H1 (cell line): ENCODE data around the gene PCDH8. TPM values are rescaled to one million over a fixed set of nuclear protein-coding genes. Genes with fewer than 3 reads are reported as not detected.

Source experiments
- CTCF ChIA-PET: fragments of 300-600 bp; sonication (Branson Sonifier 250); formaldehyde crosslinking; loops from one replicate; lab custom pipeline; 2021; ENCODE audit not compliant: partially characterized antibody; lab: Charles Lee
- POLR2A ChIA-PET: fragments of 300-600 bp; sonication (Branson Sonifier 250); formaldehyde crosslinking; loops from one replicate; lab custom pipeline; 2021; ENCODE audit warnings: inconsistent platforms; ENCODE audit not compliant: partially characterized antibody; lab: Charles Lee
- DNase-seq, 2 experiments: peaks; one replicate each; pipeline versions ENCODE4 v3.0.0 to v3.0.0-alpha.2; 2010 to 2022; ENCODE audit warnings: low spot score in 2 of 2, low read depth in 1 of 2, mixed read lengths in 1 of 2
- FAIRE-seq: peaks from 2 replicates; lab custom pipeline; 2011; peaks lifted over from hg19 to GRCh38; lab: Jason Lieb, UNC
- H2AFZ ChIP-seq: 2 replicates; pipeline ENCODE4 v1.8.1; 2012; ENCODE audit warnings: low read length, inconsistent platforms
- H2AK5ac ChIP-seq: 2 replicates; pipeline ENCODE4 v1.6.1; 2013; ENCODE audit warnings: low read depth, low read length
- H2BK120ac ChIP-seq: replicated peaks from 2 replicates; pipeline ENCODE3; 2013; ENCODE audit warnings: low read depth, low read length, inconsistent platforms
- H2BK12ac ChIP-seq: 2 replicates; pipeline ENCODE4 v1.6.1; 2013; ENCODE audit warnings: low read depth, low read length
- H2BK15ac ChIP-seq: 2 replicates; pipeline ENCODE4 v1.6.1; 2013; ENCODE audit warnings: low read length
- H2BK20ac ChIP-seq: 2 replicates; pipeline ENCODE4 v1.6.1; 2013; ENCODE audit warnings: low read length
- H2BK5ac ChIP-seq: 2 replicates; pipeline ENCODE4 v1.6.1; 2013; ENCODE audit warnings: low read depth, low read length
- H3K14ac ChIP-seq: 2 replicates; pipeline ENCODE4 v1.6.1; 2013; ENCODE audit warnings: inconsistent platforms; ENCODE audit not compliant: insufficient read length
- H3K18ac ChIP-seq: 2 replicates; pipeline ENCODE4 v1.6.1; 2013; ENCODE audit warnings: low read length; ENCODE audit errors: extremely low read depth
- H3K23ac ChIP-seq: 2 replicates; pipeline ENCODE4 v1.6.1; 2013; ENCODE audit warnings: inconsistent platforms; ENCODE audit not compliant: insufficient read length
- H3K23me2 ChIP-seq: 2 replicates; pipeline ENCODE4 v1.6.1; 2013; ENCODE audit warnings: low read depth, low read length
- H3K27ac ChIP-seq: 2 replicates; pipeline ENCODE4 v1.6.1; 2011; ENCODE audit warnings: low read depth, low read length, inconsistent platforms
- H3K27me3 ChIP-seq, 4 experiments: replicated peaks in 1 of 4; 1 replicate in 1 of 4; 2 replicates in 3 of 4; pipeline versions ENCODE4 v1.6.1 to v1.8.1; 2011 to 2013; ENCODE audit warnings: low read length in 3 of 4, mild to moderate bottlenecking in 3 of 4, inconsistent platforms in 2 of 4, mixed read lengths in 2 of 4, moderate library complexity in 1 of 4; ENCODE audit not compliant: control insufficient read depth in 3 of 4, insufficient read depth in 3 of 4; ENCODE audit errors: extremely low read depth in 1 of 4
- H3K36me3 ChIP-seq, 4 experiments: 2 replicates each; pipeline versions ENCODE4 v1.6.1 to v1.8.1; 2011 to 2013; ENCODE audit warnings: mild to moderate bottlenecking in 4 of 4, low read length in 3 of 4, moderate library complexity in 2 of 4, control low read depth in 1 of 4, inconsistent platforms in 1 of 4; ENCODE audit not compliant: insufficient read depth in 4 of 4, control insufficient read depth in 2 of 4
- H3K4ac ChIP-seq: replicated peaks from 2 replicates; pipeline ENCODE3; 2013; ENCODE audit warnings: low read length, low read depth, mixed read lengths, inconsistent platforms; ENCODE audit not compliant: insufficient read length
- H3K4me1 ChIP-seq, 4 experiments: replicated peaks in 1 of 4; 1 replicate in 1 of 4; 2 replicates in 3 of 4; pipeline versions ENCODE4 v1.6.1 to v1.8.1; 2011 to 2013; ENCODE audit warnings: low read length in 3 of 4, inconsistent platforms in 2 of 4, mixed read lengths in 1 of 4; ENCODE audit not compliant: insufficient read depth in 4 of 4, control insufficient read depth in 3 of 4
- H3K4me2 ChIP-seq, 2 experiments: 2 replicates each; pipeline versions ENCODE4 v1.6.1 to v1.8.1; 2011 to 2013; ENCODE audit warnings: low read depth in 2 of 2, low read length in 2 of 2, control low read depth in 1 of 2, inconsistent platforms in 1 of 2, mild to moderate bottlenecking in 1 of 2; ENCODE audit not compliant: insufficient read depth in 1 of 2
- H3K4me3 ChIP-seq, 4 experiments: fragments of 200-600, 300-600 bp in 1 of 4; sonication (generic), shearing (Covaris generic), sonication (Bioruptor Twin) in 1 of 4; 2 replicates each; pipeline versions ENCODE4 v1.5.1 to v1.8.1; 2011 to 2016; ENCODE audit warnings: low read length in 4 of 4, low read depth in 3 of 4, control low read depth in 2 of 4, inconsistent platforms in 2 of 4, mild to moderate bottlenecking in 2 of 4, mixed read lengths in 1 of 4, moderate library complexity in 1 of 4; ENCODE audit not compliant: insufficient read depth in 2 of 4; ENCODE audit errors: extremely low read depth in 1 of 4
- H3K56ac ChIP-seq: replicated peaks from 2 replicates; pipeline ENCODE3; 2013; ENCODE audit warnings: low read depth, mild to moderate bottlenecking, mixed read lengths, low read length, inconsistent platforms; ENCODE audit not compliant: insufficient read length
- H3K79me1 ChIP-seq: 2 replicates; pipeline ENCODE4 v1.6.1; 2013; ENCODE audit warnings: low read depth, low read length, control low read depth
- H3K79me2 ChIP-seq, 2 experiments: 2 replicates each; pipeline versions ENCODE4 v1.6.1 to v1.8.1; 2012 to 2013; ENCODE audit warnings: low read length in 2 of 2, mild to moderate bottlenecking in 2 of 2, inconsistent platforms in 1 of 2; ENCODE audit not compliant: insufficient read depth in 2 of 2, control insufficient read depth in 1 of 2
- H3K9ac ChIP-seq, 4 experiments: replicated peaks in 1 of 4; 1 replicate in 1 of 4; 2 replicates in 3 of 4; pipeline versions ENCODE4 v1.6.1 to v1.8.1; 2011 to 2013; ENCODE audit warnings: low read depth in 3 of 4, low read length in 3 of 4, control low read depth in 2 of 4, mild to moderate bottlenecking in 2 of 4, moderate library complexity in 2 of 4, inconsistent platforms in 1 of 4; ENCODE audit errors: extremely low read depth in 1 of 4
- H3K9me3 ChIP-seq, 2 experiments: 2 replicates each; pipeline versions ENCODE4 v1.6.1 to v1.8.1; 2012 to 2013; ENCODE audit warnings: mild to moderate bottlenecking in 2 of 2, moderate library complexity in 2 of 2, control low read depth in 1 of 2, inconsistent platforms in 1 of 2, low read depth in 1 of 2, low read length in 1 of 2, mixed read lengths in 1 of 2; ENCODE audit not compliant: insufficient read depth in 2 of 2
- H4K20me1 ChIP-seq, 2 experiments: replicated peaks in 1 of 2; 2 replicates each; pipeline versions ENCODE3 to v1.8.1; 2011 to 2013; ENCODE audit warnings: inconsistent platforms in 2 of 2, low read length in 2 of 2, mild to moderate bottlenecking in 1 of 2; ENCODE audit not compliant: insufficient read depth in 2 of 2, control insufficient read depth in 1 of 2
- H4K5ac ChIP-seq: 2 replicates; pipeline ENCODE4 v1.6.1; 2013; ENCODE audit warnings: low read length, low read depth, mixed read lengths, inconsistent platforms; ENCODE audit not compliant: insufficient read length
- H4K8ac ChIP-seq: 2 replicates; pipeline ENCODE4 v1.8.0; 2013; ENCODE audit warnings: mild to moderate bottlenecking, moderate library complexity, low read length, inconsistent platforms; ENCODE audit not compliant: insufficient read depth; ENCODE audit errors: extremely low read depth
- H4K91ac ChIP-seq: replicated peaks from 2 replicates; pipeline ENCODE3; 2013; ENCODE audit warnings: low read length, mixed read lengths, inconsistent platforms; ENCODE audit not compliant: insufficient read length
- ASH2L ChIP-seq: fragments of 200-600, 300-600 bp; sonication (generic); IDR thresholded peaks from one replicate; pipeline ENCODE4 v1.7.1; 2017; ENCODE audit warnings: low read length
- BCL11A ChIP-seq, 2 experiments: IDR thresholded peaks; one replicate each; pipeline ENCODE4 v1.6.1; 2011; ENCODE audit warnings: low read depth in 2 of 2, low read length in 2 of 2, mild to moderate bottlenecking in 2 of 2
- BRCA1 ChIP-seq: IDR thresholded peaks from 2 replicates; pipeline ENCODE4 v1.6.1; 2012; ENCODE audit warnings: low read depth, low read length, improper control_type of control experiment
- CTBP2 ChIP-seq: IDR thresholded peaks from 2 replicates; pipeline ENCODE4 v1.7.0; 2011; ENCODE audit warnings: borderline replicate concordance, mild to moderate bottlenecking, moderate library complexity, mixed read lengths, low read length; ENCODE audit not compliant: insufficient read depth, insufficient read length
- EGR1 ChIP-seq: IDR thresholded peaks from 2 replicates; pipeline ENCODE4 v1.6.1; 2011; ENCODE audit warnings: low read depth, low read length, borderline replicate concordance
- GTF2F1 ChIP-seq: IDR thresholded peaks from 2 replicates; pipeline ENCODE4 v1.6.1; 2012; ENCODE audit warnings: low read depth, low read length, improper control_type of control experiment, borderline replicate concordance
- MAFK ChIP-seq: IDR thresholded peaks from 2 replicates; pipeline ENCODE4 v1.6.1; 2012; ENCODE audit warnings: low read depth, mild to moderate bottlenecking, improper control_type of control experiment, low read length
- RFX5 ChIP-seq: IDR thresholded peaks from 2 replicates; pipeline ENCODE4 v1.6.1; 2011; ENCODE audit warnings: low read depth, low read length, improper control_type of control experiment, borderline replicate concordance
- SIRT6 ChIP-seq: IDR thresholded peaks from one replicate; pipeline ENCODE4 v1.7.1; 2012; ENCODE audit warnings: low read length, inconsistent platforms
- SP1 ChIP-seq: IDR thresholded peaks from 2 replicates; pipeline ENCODE4 v1.6.1; 2011; ENCODE audit warnings: low read depth, low read length
- SP2 ChIP-seq: IDR thresholded peaks from 2 replicates; pipeline ENCODE4 v1.6.1; 2012; ENCODE audit warnings: mild to moderate bottlenecking, low read length, inconsistent platforms
- TCF12 ChIP-seq: IDR thresholded peaks from 2 replicates; pipeline ENCODE4 v1.6.1; 2011; ENCODE audit warnings: low read depth, mild to moderate bottlenecking, low read length
- WGBS, 2 experiments: shearing (Covaris generic) in 1 of 2; methylation state at CpG; one replicate each; pipeline versions ENCODE4 v1.1.6 to v1.1.7; 2013 to 2015; ENCODE audit warnings: low lambda C conversion rate in 2 of 2, mixed read lengths in 2 of 2, inconsistent platforms in 1 of 2, low coverage in 1 of 2, missing lambda C conversion rate in 1 of 2; ENCODE audit not compliant: insufficient replicate concordance in 2 of 2, insufficient coverage in 1 of 2, insufficient read length in 1 of 2; ENCODE audit errors: extremely low coverage in 1 of 2, missing lambda C conversion rate in 1 of 2; 5-methylcytosine and 5-hydroxymethylcytosine counted together
- polyA plus RNA-seq, 7 experiments: library from polyadenylated mRNA; depleted of rRNA in 3 of 7; stranded (reverse) in 5 of 7; unstranded in 2 of 7; fragments of >200 nt in 5 of 7; fragments of 200-250 nt in 2 of 7; gene quantifications; 1 replicate in 5 of 7; 2 replicates in 1 of 7; 4 replicates in 1 of 7; pipeline versions ENCODE4 v1.2.1 to v1.2.3, GENCODE V29; 2011 to 2013; ENCODE audit warnings: missing spikeins in 2 of 7, mixed read lengths in 2 of 7
- total RNA-seq: library from RNA; stranded (reverse); fragmentation: NEBNext Ultra II Directional; extraction: Animal tissue kit (Norgen Biotek cat#: 25700); gene quantifications from 2 replicates; pipeline ENCODE4 v1.2.1, GENCODE V29; 2021
- TF ChIP-seq, protein P1 (sequence below): IDR thresholded peaks from 2 replicates; pipeline ENCODE4 v1.6.1; 2012; ENCODE audit warnings: low read length, inconsistent platforms

Gene PCDH8
- total and polyA plus RNA-seq, 2 of the 8 experiments (the other 6 are each of a cell fraction or from before 2014, with no cell fraction given), result 0.82 to 1.6 TPM

DNA sequence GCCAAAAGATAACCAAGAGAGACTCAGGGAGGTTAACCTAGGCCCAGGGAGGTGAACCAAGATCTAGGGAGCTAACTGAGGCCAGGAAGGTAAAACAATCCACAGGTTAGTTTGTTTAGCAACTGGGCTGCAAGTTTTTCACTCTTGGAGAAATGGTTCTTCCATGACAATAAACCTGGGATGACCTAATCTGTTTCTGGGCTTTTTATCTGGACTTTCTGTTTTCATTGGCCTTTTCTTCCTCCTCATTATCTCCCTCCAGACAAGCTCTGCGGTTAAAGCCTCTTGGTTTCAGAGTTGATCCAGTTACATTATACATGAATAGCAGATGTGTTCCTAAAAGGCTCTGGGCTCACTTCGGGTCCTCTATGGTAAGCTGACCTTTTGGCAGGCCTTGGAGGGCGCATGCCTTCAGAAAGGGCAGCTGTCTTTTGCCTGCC, 44.2 kb downstream of the PCDH8 start:
- Histone ChIP-seq H2BK5ac (no peak overlapping the region), H2BK20ac (no peak overlapping the region), H3K56ac (no peak overlapping the region), H3K79me2 (no peaks in the 10 kb centered on the region), H3K4ac (no peak overlapping the region), H2AK5ac (no peak overlapping the region), H3K23ac (no peak overlapping the region), H3K4me3 (no peak overlapping the region), H2AFZ (no peak overlapping the region), H4K91ac (no peak overlapping the region), H2BK15ac (no peak overlapping the region), H3K18ac (no peak overlapping the region), H4K20me1 (no peaks in the 10 kb centered on the region), H4K8ac (no peak overlapping the region; the same call in 1 of the 2 replicates), H3K9me3 (no peaks in the 10 kb centered on the region), H4K5ac (no peak overlapping the region), H3K9ac (no peak overlapping the region), H3K79me1 (no peaks in the 10 kb centered on the region), H3K23me2 (no peaks in the 10 kb centered on the region), H2BK120ac (no peak overlapping the region), H3K27ac (no peak overlapping the region), H3K36me3 (no peaks in the 10 kb centered on the region), H3K27me3 (no peaks in the 10 kb centered on the region), H3K14ac (no peak overlapping the region), H3K4me1 (peaks cover 0 to 6% (median 4%) of the 10 kb centered on the region in 4 experiments; a peak in 4 of 7 replicates), H2BK12ac (no peak overlapping the region), H3K4me2 (no peak overlapping the region)
- FAIRE-seq (no peak), DNase-seq (no peak)
- CTCF ChIA-PET, result interaction anchor here (0.9 to 8.5 kb wide), 6 partner anchors 11 to 141 kb away, joined by 3 to 75 read pairs (median 6); no protein-coding TSS in a partner anchor
- POLR2A ChIA-PET, result interaction anchor here (0.9 kb wide), 1 partner anchor 152 kb away, joined by 3 read pairs; the partner anchor contains the start of gene SUGT1
- WGBS, 2 experiments, result 79% methylated on average over 3 of the region's 3 CpGs; no CpG with 5 or more reads in 1 of the 2 experiments
- no peak for TF ChIP-seq SIRT6
- TF ChIP-seq EGR1, result no peak
- no peak for TF ChIP-seq SP2
- no peak for TF ChIP-seq RFX5
- no peak for TF ChIP-seq TCF12
- TF ChIP-seq CTBP2, result no peak
- no peak for TF ChIP-seq ASH2L
- TF ChIP-seq MAFK, result no peak
- TF ChIP-seq BCL11A (IDR thresholded peaks at IDR 0.05; ENCODE audit: low read depth in 2 of 2, low read length in 2 of 2), result no peak
- TF ChIP-seq, protein P1, sequence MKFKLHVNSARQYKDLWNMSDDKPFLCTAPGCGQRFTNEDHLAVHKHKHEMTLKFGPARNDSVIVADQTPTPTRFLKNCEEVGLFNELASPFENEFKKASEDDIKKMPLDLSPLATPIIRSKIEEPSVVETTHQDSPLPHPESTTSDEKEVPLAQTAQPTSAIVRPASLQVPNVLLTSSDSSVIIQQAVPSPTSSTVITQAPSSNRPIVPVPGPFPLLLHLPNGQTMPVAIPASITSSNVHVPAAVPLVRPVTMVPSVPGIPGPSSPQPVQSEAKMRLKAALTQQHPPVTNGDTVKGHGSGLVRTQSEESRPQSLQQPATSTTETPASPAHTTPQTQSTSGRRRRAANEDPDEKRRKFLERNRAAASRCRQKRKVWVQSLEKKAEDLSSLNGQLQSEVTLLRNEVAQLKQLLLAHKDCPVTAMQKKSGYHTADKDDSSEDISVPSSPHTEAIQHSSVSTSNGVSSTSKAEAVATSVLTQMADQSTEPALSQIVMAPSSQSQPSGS, result no peak
- TF ChIP-seq BRCA1, result no peak
- no peak for TF ChIP-seq GTF2F1
- TF ChIP-seq SP1, result no peak
